Neural progenitor cell (in vitro differentiated cells): ENCODE measurements around the gene ARVCF. TPM values are rescaled to one million over a fixed set of nuclear protein-coding genes. Genes with fewer than 3 reads are reported as not detected.

Experiments
- DNase-seq: peaks from one replicate; pipeline ENCODE4 v3.0.0-alpha.2; 2016; ENCODE audit warnings: low spot score
- H2AFZ ChIP-seq: fragments of 200-600 bp; sonication (generic); replicated peaks from 2 replicates; pipeline ENCODE4 v1.6.1; 2016; ENCODE audit warnings: antibody characterized with exemption
- H3F3A ChIP-seq: fragments of 200-600 bp; sonication (generic); 2 replicates; pipeline ENCODE4 v1.6.1; 2016; ENCODE audit warnings: antibody characterized with exemption, low read depth
- H3K27ac ChIP-seq: fragments of 200-600 bp; sonication (generic); 2 replicates; pipeline ENCODE4 v1.5.1; 2016; ENCODE audit warnings: mild to moderate bottlenecking
- H3K27me3 ChIP-seq: fragments of 200-600 bp; sonication (generic); 2 replicates; pipeline ENCODE4 v1.6.1; 2016; ENCODE audit warnings: mild to moderate bottlenecking, moderate library complexity
- H3K36me3 ChIP-seq: fragments of 200-600 bp; sonication (generic); 2 replicates; pipeline ENCODE4 v1.5.1; 2016
- H3K4me1 ChIP-seq: fragments of 200-600 bp; sonication (generic); 2 replicates; pipeline ENCODE4 v1.6.1; 2016; ENCODE audit warnings: mixed run types
- H3K4me2 ChIP-seq: fragments of 200-600 bp; sonication (generic); 2 replicates; pipeline ENCODE4 v1.6.1; 2016
- H3K4me3 ChIP-seq: fragments of 200-600 bp; sonication (generic); 2 replicates; pipeline ENCODE4 v1.5.1; 2016
- H3K79me2 ChIP-seq: fragments of 200-600 bp; sonication (generic); 2 replicates; pipeline ENCODE4 v1.6.1; 2016; ENCODE audit warnings: low read depth
- H3K9ac ChIP-seq: fragments of 200-600 bp; sonication (generic); 2 replicates; pipeline ENCODE4 v1.6.1; 2016
- H3K9me3 ChIP-seq: fragments of 200-600 bp; sonication (generic); 2 replicates; pipeline ENCODE4 v1.5.1; 2016; ENCODE audit warnings: low read depth
- H4K20me1 ChIP-seq: fragments of 200-600 bp; sonication (generic); 2 replicates; pipeline ENCODE4 v1.6.1; 2016; ENCODE audit warnings: low read depth
- H3K27ac Mint-ChIP-seq: 3 replicates; pipeline ENCODE4 v1.8.0; 2021; ENCODE audit warnings: mixed read lengths
- H3K27me3 Mint-ChIP-seq: 2 replicates; pipeline ENCODE4 v1.8.0; 2022; ENCODE audit warnings: low read depth, mild to moderate bottlenecking, inconsistent platforms, moderate library complexity, mixed read lengths; ENCODE audit not compliant: insufficient read depth
- H3K36me3 Mint-ChIP-seq: 3 replicates; pipeline ENCODE4 v1.8.0; 2021; ENCODE audit warnings: mixed read lengths
- H3K4me1 Mint-ChIP-seq: 3 replicates; pipeline ENCODE4 v1.8.0; 2021; ENCODE audit warnings: mixed read lengths
- H3K4me3 Mint-ChIP-seq: 3 replicates; pipeline ENCODE4 v1.8.0; 2021; ENCODE audit warnings: mild to moderate bottlenecking, moderate library complexity, mixed read lengths
- H3K9me3 Mint-ChIP-seq: 3 replicates; pipeline ENCODE4 v1.8.0; 2020; ENCODE audit warnings: mixed read lengths
- EZH2 ChIP-seq: fragments of 200-600 bp; sonication (generic); IDR thresholded peaks from 2 replicates; pipeline ENCODE4 v1.6.1; 2017; ENCODE audit warnings: antibody characterized with exemption, mild to moderate bottlenecking, moderate library complexity
- EZH2phosphoT487 ChIP-seq: fragments of 200-600 bp; sonication (generic); IDR thresholded peaks from 2 replicates; pipeline ENCODE4 v1.6.1; 2017; ENCODE audit warnings: antibody characterized with exemption
- total RNA-seq: library from RNA; depleted of rRNA; stranded (reverse); fragments of >200 nt; gene quantifications from 2 replicates; pipeline ENCODE4 v1.2.3, GENCODE V29; 2015; ENCODE audit warnings: low replicate concordance
- TF ChIP-seq, protein P1 (sequence below): fragments of 200-600 bp; sonication (generic); IDR thresholded peaks from 2 replicates; pipeline ENCODE4 v1.5.1; 2017; ENCODE audit warnings: antibody characterized with exemption, mild to moderate bottlenecking

The ARVCF gene
- total RNA-seq, 1 donor from 2014 or later: 35.4 TPM

DNA sequence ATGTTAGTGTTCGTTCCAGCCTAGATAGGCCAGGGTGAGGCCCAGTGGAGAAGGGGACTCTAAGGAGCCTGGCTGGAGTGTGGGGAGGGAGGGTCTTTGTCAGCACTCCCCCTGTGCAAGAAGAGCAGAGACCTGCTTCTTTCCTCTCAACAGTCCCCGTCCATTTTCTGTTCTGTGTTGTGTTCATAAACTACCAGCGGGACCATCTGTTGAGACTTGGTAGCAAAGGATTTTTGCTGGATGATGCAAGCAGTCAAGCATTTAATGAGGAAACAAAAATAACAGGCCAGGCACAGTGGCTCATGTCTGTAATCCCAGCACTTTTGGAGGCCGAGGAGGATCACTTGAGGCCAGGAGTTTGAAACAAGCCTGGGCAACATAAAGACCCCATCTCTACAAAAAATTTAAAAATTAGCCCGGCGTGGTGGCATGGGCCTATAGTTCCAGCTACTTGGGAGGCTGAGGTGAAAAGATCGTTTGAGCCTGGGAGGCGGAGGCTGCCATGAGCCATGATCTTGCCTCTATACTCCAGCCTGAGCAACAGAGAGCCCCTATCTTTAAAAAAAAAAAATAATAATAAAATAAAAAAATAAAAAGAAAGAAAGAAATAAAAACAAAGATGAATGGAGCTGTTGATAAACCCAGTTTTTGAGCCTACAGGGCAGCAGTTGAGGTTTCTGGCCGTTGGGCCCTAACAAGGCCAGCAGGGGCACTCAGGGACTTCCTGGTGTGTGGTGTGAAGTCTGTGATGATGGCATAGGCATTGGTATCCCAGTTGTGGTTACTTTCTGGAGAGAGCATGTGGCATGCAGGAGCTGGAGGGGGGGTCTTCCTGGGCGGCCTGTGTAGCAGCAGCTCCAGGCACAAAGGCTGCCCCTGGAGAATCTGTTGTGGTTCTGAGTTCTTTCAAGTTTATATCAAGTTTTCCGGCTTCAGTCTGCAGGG lies 73.3 kb downstream of the ARVCF start:
- DNase-seq: peak; percentile 40
- H3K9ac ChIP-seq: no peak overlapping the region
- H3K4me3 ChIP-seq: no peak overlapping the region

DNA sequence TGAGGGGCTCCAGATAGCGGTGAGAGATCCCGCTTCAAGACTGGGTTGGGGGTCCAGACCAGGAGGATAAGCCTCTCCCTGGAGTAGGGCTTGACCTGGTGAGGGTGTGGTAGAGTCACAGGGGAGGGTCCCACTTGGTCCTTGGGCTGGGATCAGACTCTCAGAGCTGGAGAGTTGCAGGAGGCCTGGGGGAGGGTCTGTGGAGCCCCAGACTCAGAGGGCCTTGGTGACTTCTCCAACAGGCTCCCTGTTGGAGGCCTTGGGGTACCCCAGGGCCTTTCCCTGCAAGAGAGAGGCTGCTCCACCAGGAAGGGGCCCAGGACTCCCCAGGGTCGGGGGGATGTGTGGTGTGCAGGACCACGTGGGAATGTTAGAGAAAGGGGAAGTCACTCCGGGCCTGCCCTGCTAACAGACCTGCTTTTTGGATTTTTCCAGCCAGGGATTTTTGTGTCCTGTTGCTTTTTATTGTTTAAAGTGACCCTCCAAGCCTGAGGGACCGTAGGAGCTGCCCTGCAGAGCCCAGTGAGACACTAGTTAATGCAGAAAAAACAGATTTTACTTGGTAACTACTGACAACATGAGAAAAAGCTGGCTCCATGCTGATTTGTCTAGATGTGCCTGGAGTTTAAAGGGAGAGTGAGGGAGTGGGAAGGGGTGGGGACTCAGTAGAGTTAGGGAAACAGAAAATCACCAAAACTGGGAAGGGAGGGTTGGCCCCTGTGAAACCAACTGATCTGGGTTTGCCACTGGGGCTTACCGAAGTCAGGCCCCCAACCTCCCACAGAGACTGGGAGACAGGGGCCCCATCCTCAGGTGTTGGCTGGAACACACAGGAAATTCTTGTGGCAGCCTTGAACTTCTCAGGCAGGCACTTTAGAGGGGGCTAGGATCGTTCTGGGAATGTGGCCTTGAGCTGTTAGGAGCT lies 74.2 kb downstream of the ARVCF start:
- Histone ChIP-seq H3F3A (peaks cover 6% of the 10 kb centered on the region), H3K4me3 (no peak overlapping the region), H3K79me2 (no peaks in the 10 kb centered on the region), H3K27ac (no peak overlapping the region), H3K4me2 (peak overlapping the region; percentile 19), H2AFZ (no peak overlapping the region), H3K4me1 (peaks cover 12% of the 10 kb centered on the region), H3K9ac (no peak overlapping the region), H4K20me1 (no peaks in the 10 kb centered on the region), H3K36me3 (no peaks in the 10 kb centered on the region), H3K9me3 (no peaks in the 10 kb centered on the region), H3K27me3 (peaks cover 5% of the 10 kb centered on the region)
- H3K9me3 Mint-ChIP-seq: peaks cover 7% of the 10 kb centered on the region
- peaks cover 27% of the 10 kb centered on the region for H3K4me1 Mint-ChIP-seq
- H3K27ac Mint-ChIP-seq: peak overlapping the region; percentile 99
- H3K27me3 Mint-ChIP-seq: peaks cover 14% of the 10 kb centered on the region
- peaks cover 2% of the 10 kb centered on the region for H3K36me3 Mint-ChIP-seq
- TF ChIP-seq, protein P1, sequence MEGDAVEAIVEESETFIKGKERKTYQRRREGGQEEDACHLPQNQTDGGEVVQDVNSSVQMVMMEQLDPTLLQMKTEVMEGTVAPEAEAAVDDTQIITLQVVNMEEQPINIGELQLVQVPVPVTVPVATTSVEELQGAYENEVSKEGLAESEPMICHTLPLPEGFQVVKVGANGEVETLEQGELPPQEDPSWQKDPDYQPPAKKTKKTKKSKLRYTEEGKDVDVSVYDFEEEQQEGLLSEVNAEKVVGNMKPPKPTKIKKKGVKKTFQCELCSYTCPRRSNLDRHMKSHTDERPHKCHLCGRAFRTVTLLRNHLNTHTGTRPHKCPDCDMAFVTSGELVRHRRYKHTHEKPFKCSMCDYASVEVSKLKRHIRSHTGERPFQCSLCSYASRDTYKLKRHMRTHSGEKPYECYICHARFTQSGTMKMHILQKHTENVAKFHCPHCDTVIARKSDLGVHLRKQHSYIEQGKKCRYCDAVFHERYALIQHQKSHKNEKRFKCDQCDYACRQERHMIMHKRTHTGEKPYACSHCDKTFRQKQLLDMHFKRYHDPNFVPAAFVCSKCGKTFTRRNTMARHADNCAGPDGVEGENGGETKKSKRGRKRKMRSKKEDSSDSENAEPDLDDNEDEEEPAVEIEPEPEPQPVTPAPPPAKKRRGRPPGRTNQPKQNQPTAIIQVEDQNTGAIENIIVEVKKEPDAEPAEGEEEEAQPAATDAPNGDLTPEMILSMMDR: no peak
- TF ChIP-seq EZH2phosphoT487: no peak
- no peak for TF ChIP-seq EZH2
- peak overlapping the region; percentile 81 for H3K4me3 Mint-ChIP-seq
- DNase-seq: no peak

More for the DNA sequence above, 73.3 kb downstream of the ARVCF start:
- Histone ChIP-seq H3K27ac (no peak overlapping the region), H3K27me3 (peaks cover 8% of the 10 kb centered on the region), H3K4me2 (peak overlapping the region; percentile 19), H4K20me1 (no peaks in the 10 kb centered on the region), H3K4me1 (peaks cover 12% of the 10 kb centered on the region), H2AFZ (no peak overlapping the region), H3K36me3 (no peaks in the 10 kb centered on the region), H3F3A (peaks cover 6% of the 10 kb centered on the region), H3K9me3 (no peaks in the 10 kb centered on the region), H3K79me2 (no peaks in the 10 kb centered on the region)
- peaks cover 2% of the 10 kb centered on the region for H3K36me3 Mint-ChIP-seq
- H3K27ac Mint-ChIP-seq: peak overlapping the region; percentile 99
- peaks cover 7% of the 10 kb centered on the region for H3K9me3 Mint-ChIP-seq
- H3K4me3 Mint-ChIP-seq: peak overlapping the region; percentile 81
- peaks cover 28% of the 10 kb centered on the region for H3K4me1 Mint-ChIP-seq
- TF ChIP-seq EZH2 (no peak), EZH2phosphoT487 (no peak)
- TF ChIP-seq, protein P1: no peak
- peaks cover 12% of the 10 kb centered on the region for H3K27me3 Mint-ChIP-seq

DNA sequence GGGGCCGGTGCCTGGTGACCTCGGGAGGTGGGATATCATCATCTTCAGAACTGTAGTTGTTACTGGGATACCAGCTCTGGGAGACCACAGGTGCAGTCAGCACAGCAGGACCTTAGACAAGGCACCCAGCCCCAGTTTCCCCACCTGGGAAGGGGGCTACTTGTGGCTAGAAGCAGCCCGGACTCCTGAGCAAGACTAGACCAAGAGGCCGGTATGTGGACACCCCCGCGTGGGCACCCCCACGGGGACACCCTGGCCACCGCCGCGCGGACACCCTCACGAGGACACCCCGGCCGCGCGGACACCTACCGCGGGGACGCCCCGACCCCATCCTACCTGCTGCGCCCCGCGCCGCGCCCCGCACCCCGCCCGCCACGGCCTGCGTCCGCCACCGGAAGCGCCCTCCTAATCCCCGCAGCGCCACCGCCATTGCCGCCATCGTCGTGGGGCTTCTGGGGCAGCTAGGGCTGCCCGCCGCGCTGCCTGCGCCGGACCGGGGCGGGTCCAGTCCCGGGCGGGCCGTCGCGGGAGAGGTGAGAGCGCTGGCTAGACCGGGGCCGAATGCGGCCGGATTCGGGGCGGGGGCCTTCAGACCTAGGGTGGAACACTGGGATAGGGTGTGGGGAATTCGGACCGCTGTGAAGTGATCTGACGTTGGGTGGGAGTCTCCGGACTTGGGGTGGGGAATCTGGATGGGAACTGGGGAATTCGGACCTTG lies 75.1 kb downstream of the ARVCF start, which contains the start of the genes COMT and TXNRD2:
TSS of gene COMT (plus strand) at position 408 of the 718 bp plus-strand sequence. CDS start 20,755 bp downstream, outside the sequence.
TSS of gene TXNRD2 (minus strand) at position 454 of the 718 bp plus-strand sequence. CDS start at position 439, 15 bp downstream.
- no peak within 1 kb of the TSS for H2AFZ ChIP-seq
- peak within 1 kb of the TSS; percentile 19 for H3K4me2 ChIP-seq

More for the DNA sequence above, 75.1 kb downstream of the ARVCF start, which contains the start of the genes COMT and TXNRD2:
- Histone ChIP-seq H3K9ac (no peak within 1 kb of the TSS), H3F3A (peaks cover 6% of the 10 kb centered on the region), H3K79me2 (no peaks in the 10 kb centered on the region), H3K27ac (no peak within 1 kb of the TSS), H4K20me1 (no peaks in the 10 kb centered on the region), H3K9me3 (no peaks in the 10 kb centered on the region), H3K4me1 (peaks cover 12% of the 10 kb centered on the region), H3K27me3 (no peaks in the 10 kb centered on the region), H3K36me3 (no peaks in the 10 kb centered on the region), H3K4me3 (no peak within 1 kb of the TSS)
- Mint-ChIP-seq H3K4me3 (peak within 1 kb of the TSS; percentile 81), H3K27ac (peak within 1 kb of the TSS; percentile 99), H3K9me3 (peaks cover 12% of the 10 kb centered on the region), H3K4me1 (peaks cover 22% of the 10 kb centered on the region), H3K36me3 (peaks cover 2% of the 10 kb centered on the region), H3K27me3 (peaks cover 14% of the 10 kb centered on the region)
- DNase-seq: no peak
- TF ChIP-seq, protein P1: no peak
- TF ChIP-seq EZH2 (no peak), EZH2phosphoT487 (no peak)
